ENCODE data around the gene DNAH17.

Gene DNAH17

DNA sequence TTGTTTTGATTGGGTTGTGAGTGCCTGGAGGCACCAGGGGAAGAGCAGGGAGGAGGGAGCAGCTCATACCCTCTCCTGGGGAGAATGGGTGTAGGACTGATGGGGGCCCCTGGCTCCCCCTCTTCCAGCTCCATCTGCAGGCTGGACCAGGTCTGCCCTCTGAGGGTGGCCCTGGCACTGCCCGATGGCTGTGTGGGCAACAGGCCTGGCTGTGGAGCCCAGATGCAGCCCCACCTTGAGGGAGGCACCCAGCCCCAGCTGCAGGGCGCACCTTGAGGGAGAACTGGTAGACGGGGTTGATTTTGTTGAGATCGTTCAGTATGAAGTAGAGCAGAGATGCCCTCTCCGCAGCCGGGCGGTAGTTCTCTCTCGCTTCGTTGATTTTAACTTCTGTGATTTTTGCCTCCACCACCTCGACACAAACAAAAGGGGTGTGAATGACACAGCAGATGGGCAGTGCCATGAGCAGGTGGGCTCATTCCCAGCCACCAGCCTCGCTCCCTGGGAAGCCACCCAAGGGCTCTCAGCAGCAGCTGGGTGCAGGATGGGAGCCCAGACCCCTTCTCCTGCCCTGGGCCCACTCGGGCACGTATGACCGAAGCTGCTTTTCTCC is 127.1 kb downstream of the DNAH17 start:
- DNase-seq = no peak

DNA sequence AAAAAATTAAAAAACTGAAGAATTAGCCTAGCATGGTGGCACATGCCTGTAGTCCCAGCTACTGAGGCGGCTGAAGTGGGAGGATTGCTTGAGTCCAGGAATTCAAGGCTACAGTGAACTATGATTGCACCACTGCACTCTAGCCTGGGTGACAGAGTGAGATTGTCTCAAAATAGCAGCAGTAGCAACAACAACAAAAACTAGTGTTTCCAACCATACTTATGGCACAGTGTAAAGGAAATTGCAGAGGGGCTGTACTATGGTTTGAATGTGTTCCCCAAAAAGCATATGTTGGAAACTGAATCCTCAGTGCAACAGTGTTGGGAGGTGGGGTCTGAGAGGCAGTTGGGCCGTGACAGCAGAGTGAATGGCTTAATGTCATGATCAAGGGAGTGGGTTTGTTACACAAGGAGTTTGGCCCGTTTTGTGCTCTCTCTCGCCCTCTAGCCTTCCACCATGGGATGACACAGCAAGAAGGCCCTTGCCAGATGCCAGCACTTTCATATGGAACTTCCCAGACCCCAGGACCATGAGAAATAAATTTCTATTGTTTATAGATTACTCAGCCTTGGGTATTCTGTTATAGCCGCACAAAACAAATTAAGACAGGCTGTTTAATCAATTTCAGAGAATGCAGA is 128.7 kb downstream of the DNAH17 start:
- no peak for DNase-seq

DNA sequence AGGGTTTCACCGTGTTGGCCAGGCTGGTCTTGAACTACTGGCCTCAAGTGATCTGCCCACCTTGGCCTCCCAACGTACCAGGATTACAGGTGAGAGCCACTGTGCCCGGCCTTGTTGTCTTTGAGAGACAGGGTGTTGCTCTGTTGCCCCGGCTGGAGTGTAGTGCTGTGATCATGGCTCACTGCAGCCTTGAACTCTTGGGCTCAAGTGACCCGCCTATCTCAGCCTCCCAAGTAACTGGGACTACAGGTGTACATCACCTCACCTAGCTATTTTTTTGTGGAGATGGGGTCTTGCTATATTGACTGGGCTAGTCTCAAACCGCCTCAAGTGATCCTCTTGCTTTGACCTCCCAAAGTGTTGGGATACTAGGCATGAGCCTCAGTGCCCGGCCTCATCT is 130.4 kb downstream of the DNAH17 start:
- DNase-seq = no peak

- no peak for DNase-seq
Measured at GRCh38 chr17:78444392-78444791, 132.8 kb downstream of the DNAH17 start.

- no peak for DNase-seq
Measured at GRCh38 chr17:78442648-78443218, 134.5 kb downstream of the DNAH17 start.

DNA sequence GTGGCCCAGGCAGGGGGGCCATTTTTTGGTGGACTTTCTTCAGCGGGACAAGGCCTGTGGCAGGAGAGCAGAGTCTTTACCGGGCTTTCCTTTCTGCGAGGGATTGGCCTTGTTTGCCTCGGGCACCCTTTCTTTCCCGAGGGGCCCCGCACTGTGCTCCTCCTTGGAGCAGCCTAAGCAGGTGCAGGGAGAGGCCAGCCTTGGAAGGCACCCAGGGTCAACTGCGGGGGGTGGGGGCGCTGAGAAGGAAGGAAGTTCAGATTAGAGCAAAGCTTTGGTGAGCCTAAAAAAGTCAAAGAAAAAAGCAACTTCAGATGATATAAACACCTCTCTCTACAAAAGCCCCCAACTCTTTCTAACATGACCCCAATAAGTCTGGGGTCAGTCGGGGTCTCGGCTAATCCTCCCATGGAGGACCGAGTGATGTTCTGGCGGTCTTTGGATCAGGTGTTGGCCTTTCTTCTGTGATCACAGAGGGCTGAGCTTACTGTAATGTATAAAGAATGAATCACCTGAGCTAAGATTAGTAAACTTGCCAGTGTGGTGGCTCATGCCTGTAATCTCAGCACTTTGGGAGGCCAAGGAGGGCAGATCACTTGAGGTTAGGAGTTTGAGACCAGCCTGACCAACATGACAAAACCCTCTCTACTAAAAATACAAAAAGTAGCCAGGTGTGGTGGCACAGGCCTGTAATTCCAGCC is 135.8 kb downstream of the DNAH17 start:
- DNase-seq = no peak

DNA sequence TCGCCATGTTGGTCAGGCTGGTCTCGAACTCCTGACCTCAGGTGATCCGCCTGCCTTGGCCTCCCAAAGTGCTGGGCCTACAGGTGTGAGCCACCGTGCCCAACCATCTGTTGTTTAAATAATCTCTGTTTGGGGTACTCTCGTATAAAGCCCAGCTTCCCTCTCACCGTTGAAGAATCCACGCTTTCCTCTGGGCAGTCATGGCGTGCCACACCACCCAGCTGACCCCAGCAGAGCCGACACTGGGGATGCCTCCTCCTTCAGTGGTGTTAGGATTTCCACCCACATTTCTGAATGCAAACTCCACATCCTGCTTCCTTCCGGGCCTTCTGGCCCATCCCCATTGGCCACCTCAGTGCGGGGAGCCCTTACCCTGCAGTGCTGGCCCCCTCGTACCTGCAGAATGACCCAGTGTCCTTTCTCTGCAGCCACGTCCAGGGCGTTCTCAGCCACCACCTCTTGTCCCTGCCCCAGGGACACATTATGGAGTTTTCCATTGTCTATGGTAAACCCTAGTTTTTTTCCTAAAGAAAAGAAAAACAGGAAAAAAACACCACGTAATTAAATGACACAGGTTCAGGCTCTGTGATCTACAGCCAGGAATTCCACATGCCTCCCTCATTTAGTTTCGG is 138.4 kb downstream of the DNAH17 start:
- DNase-seq = no peak

- no peak for DNase-seq
Measured at GRCh38 chr17:78438271-78438691, 138.9 kb downstream of the DNAH17 start.

- DNase-seq = no peak
Measured at GRCh38 chr17:78437508-78438169, 139.6 kb downstream of the DNAH17 start.

DNA sequence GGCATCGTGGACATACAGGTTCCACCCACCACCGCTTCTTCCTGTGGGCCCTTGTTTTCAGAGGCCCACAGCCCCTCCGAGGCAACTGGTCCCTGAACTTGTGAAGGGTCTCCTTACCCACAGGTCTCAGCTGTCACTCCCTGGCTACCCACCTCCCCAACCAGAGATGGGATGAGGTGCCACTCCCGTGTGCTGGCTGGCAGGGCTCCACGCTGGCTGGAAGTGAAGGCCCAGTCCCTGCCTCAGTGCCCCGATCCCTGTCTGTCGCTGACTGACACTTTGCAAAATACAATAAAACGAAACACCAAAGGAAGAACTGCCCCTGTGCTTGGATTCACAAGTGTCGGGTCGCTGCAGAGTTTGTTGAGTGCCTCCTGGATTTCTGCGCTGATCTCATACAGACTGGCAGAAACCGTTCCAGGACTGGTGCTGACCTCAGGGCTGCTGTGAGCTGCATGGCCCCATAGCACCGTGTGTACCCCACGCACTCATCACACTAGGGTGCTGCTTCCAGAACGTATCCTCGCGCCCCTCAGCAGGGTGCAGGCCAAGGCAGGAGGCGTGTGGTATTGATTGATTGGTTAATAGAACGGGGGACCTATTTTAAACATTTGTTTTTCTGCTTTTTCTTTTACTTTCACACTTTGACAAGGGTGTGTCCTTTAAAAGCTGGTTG is 141.7 kb downstream of the DNAH17 start:
- no peak for DNase-seq

DNA sequence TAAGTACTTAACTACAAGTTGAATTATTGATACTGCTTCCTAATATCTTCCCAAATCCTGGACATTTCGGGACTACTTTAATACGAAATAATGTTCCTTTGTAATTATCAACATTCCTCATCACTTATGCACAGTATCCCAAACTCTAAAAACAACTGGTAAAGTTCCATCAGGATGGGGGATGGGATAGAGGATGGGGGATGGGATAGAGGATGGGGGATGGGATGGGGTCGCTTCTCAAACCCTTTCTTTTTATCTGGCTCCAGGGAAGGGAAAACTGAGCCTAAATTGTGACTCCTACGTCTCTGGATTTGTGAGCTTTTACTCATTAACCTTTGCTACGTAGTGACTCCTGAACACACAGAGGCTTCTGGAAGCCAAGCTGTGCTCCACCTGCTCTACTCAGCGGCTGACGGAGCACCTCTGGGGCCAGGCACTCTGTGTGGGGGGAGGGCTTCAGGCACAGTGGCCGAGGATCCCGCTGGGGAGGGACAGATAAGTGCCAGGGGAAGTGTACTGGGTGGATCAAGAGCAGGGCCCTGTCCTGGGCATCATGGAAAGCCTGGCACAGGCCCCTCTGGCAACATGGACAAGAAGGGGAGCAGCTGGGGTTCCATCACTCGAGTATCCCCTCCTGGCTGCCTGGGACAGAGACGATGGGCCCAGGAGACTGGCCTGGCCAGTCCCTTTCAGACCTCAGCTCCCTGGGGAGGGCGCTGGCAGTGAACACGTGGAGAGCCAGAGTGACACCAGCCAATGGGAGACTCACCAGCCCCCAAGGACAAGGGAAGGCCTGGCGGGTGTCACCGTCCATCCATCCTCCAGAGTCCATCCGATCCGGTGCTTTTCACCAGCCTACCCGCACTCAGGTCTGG is 142.5 kb downstream of the DNAH17 start:
- DNase-seq = no peak

GRCh38 chr17:78433780-78434335 is 143.3 kb downstream of the DNAH17 start:
- no peak for DNase-seq

DNA sequence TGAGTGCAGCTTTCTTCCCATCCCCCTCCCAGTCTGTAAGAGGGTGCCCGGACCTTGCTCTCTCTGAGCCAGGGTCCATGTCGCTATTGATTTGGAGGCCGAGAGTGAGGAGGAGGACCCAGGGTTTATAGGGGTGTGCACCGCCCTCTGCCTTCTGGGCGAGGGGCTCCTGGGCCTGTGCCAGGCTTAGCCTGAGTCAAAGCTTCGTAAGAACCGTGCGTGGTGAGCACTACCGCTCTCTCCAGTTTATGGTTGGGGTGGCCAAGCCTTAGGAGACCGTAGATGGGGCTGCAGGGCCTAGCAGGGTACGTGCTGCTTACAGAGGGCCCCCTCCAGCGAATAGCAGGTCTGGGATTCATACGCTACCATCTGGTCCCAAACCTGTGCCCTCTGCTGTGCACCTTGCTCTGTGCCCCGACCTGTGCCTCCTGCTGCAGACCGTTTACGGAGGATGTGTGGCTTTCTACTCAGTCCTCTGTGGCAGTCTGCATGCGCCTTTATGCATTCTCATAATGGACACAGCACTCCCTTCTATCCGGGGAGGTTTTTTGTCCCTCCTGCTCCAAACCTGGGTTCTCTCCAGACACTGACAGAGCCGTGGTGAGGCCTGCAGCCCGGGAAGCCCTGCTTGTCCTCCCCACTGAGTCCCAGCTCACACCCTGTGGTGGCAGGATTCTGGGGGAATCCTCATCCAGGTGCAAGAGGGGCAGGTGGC is 144.0 kb downstream of the DNAH17 start:
- no peak for DNase-seq

- no peak for DNase-seq
Measured at GRCh38 chr17:78432226-78433012, 144.8 kb downstream of the DNAH17 start.

DNA sequence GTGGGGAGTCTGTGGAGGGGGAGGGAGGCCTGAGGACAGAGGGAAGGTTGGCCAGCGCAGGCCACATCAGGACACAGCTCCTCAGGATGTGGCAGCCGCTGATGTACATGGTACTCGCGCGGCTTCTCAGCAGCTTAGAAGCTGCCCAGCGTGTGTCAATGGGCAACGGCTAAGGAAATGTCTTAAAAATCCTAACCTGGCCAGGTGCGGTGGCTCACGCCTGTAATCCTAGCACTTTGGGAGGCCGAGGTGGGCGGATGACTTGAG is 145.6 kb downstream of the DNAH17 start:
- DNase-seq = no peak

DNA sequence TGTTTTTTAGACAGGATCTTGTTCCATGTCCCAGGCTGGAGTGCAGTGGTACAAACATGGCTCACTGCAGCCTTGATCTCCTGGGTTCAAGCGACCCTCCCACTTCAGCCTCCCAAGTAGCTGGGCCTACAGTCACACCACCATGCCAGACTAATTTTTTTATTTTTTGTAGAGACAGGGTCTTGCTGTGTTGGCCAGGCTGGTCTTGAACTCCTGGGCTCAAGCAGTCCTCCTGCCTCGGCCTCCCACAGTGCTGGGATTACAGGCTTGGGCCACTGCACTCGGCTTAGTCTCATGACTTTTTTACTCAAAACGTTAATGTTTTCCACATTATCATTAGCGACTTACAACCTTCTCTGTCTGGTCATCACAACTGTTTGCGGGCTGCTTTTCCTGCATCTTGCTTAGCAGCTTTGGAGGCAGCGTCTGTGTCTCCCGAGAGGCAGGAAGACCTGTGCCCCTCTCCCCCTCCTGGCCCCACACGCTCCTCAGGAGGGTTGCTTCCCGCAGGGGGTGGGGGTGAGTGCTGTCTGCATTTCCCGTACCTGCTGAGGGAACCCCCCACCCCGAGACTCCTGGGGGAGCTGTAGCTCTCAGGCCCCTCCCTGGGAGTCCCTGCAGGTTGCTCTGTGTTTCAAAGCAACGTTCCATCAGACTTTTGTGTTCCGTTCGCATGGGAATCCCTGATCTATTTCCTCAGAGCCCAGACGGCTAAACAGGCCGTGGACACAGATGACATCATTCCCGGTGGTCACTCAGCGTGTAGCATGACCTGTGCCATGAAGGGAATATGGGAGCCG is 146.1 kb downstream of the DNAH17 start:
- DNase-seq = no peak

- no peak for DNase-seq
Measured at GRCh38 chr17:78429618-78429995, 147.6 kb downstream of the DNAH17 start.

DNA sequence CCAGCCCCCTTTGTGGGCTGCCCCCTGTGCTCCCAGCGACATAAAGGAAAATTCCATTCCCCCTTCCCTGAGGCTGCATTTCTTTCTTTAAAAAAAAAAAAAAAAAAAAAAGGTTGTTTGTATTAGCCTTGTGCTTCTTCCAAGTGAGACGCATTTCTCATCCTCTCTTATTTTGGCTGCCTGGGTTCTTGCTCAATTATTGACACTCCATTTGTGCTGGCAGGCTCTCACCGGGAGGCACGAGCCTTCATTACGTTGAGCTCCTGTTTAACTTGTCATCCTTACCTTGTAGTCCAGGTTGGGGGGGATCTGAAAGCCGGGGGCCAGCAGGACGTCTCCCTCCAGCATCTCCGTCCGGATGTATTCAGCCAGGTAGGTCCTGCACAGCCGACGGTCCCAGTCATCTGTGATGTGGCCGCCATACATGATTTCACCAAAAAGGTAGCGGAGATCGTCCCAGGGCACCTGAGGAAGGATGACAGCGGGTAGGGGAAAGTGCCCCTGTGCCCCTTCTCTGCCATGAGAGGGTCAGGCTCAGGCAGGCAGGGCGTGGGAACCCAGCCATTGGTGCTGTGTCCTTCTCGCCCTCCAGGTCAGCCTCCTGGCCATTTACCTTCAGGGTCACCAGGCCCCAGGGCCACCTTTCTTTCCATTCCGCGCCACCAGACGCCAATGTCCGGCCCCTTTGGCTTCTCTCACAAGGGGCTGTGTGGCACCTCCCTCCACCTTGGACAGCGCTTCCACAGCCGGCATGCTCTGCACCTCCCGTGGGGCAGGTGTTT is 148.2 kb downstream of the DNAH17 start:
- DNase-seq = no peak
